ENCODE results near the gene RNPC3. TPM values are rescaled to one million over a fixed set of nuclear protein-coding genes. Genes with fewer than 3 reads are reported as not detected.

The RNPC3 gene
- total RNA-seq (10 to 100 TPM in 8 of 9 donors, 1 to 10 TPM in 1; 9.5 to 30.9 (median 16.9) TPM), polyA plus RNA-seq (10 to 100 TPM in 1 of 2 donors, 1 to 10 TPM in 1; 8.6 to 12.4 TPM)
- long read RNA-seq, donor 1, partial matches to known transcripts = 7 of 18 reads
- long read RNA-seq, donor 1, other reads (novel, unspliced or antisense) = 11 of 18 reads
- long read RNA-seq, donor 2, partial matches to known transcripts = 8 of 17 reads
- long read RNA-seq, donor 2, other reads (novel, unspliced or antisense) = 8 of 17 reads
- long read RNA-seq, donor 3, partial matches to known transcripts = 2 of 8 reads
- long read RNA-seq, donor 3, other reads (novel, unspliced or antisense) = 6 of 8 reads

GRCh38 chr1:103525607-103526507, at the start of gene RNPC3:
RNPC3 (plus strand) TSS chr1:103525699; CDS start chr1:103526071, 372 bp downstream.
- peaks cover 0 to 29% (median 9%) of the 10 kb centered on the region in 9 donors for H3K36me3 ChIP-seq

GRCh38 chr1:103477101-103477500, 48.4 kb upstream of the RNPC3 start:
- Histone ChIP-seq H3K36me3 (no peaks in the 10 kb centered on the region), H3K27ac (no peak overlapping the region), H3K27me3 (no peaks in the 10 kb centered on the region), H3K4me1 (no peaks in the 10 kb centered on the region), H3K9me3 (no peaks in the 10 kb centered on the region), H3K4me3 (no peak overlapping the region)
- no peak for DNase-seq
- no peak for ATAC-seq
- intact Hi-C loops (cut with DNase I) = no loop called here
- TF ChIP-seq POLR2A (IDR thresholded peaks at IDR 0.05) (no peak), CTCF (IDR thresholded peaks at IDR 0.05) (no peak)

More at GRCh38 chr1:103525607-103526507, at the start of gene RNPC3:
- peak; percentile 89 to 94 (median 92) for ATAC-seq
- H3K9me3 ChIP-seq = no peaks in the 10 kb centered on the region
- H3K4me3 ChIP-seq = peak within 1 kb of the TSS; percentile 60 to 96 (median 84)
- intact Hi-C loops (cut with DNase I) = no loop called here
- WGBS, 4 donors = 0 to 1% (median 1%) methylated on average over 43 to 61 of the region's 62 CpGs
- H3K27ac ChIP-seq = peak within 1 kb of the TSS; percentile 90 to 99 (median 96)
- peak; percentile 88 to 95 (median 90) for DNase-seq
- no peaks in the 10 kb centered on the region for H3K27me3 ChIP-seq
- H3K4me1 ChIP-seq = peaks cover 0 to 51% (median 28%) of the 10 kb centered on the region in 12 donors
- TF ChIP-seq CTCF (IDR thresholded peaks at IDR 0.05) = peak in 1 of 12 donors; percentile 14
- TF ChIP-seq POLR2A (IDR thresholded peaks at IDR 0.05) = peak in 1 of 2 donors; percentile 49

- Histone ChIP-seq H3K27me3 (no peaks in the 10 kb centered on the region), H3K4me3 (no peak overlapping the region), H3K36me3 (no peaks in the 10 kb centered on the region), H3K4me1 (no peaks in the 10 kb centered on the region), H3K27ac (no peak overlapping the region), H3K9me3 (peaks cover 0 to 3% (median 0%) of the 10 kb centered on the region in 12 donors)
- ATAC-seq (no peak), DNase-seq (no peak)
- no peak for TF ChIP-seq POLR2A (IDR thresholded peaks at IDR 0.05)
- TF ChIP-seq CTCF (IDR thresholded peaks at IDR 0.05) = no peak
- intact Hi-C loops (cut with DNase I) = no loop called here
Measured at GRCh38 chr1:103489935-103490334, 35.6 kb upstream of the RNPC3 start.

GRCh38 chr1:103492003-103492625, 33.4 kb upstream of the RNPC3 start:
- ATAC-seq (no peak), DNase-seq (no peak)
- Histone ChIP-seq H3K36me3 (no peaks in the 10 kb centered on the region), H3K27ac (no peak overlapping the region), H3K9me3 (no peaks in the 10 kb centered on the region), H3K4me1 (no peaks in the 10 kb centered on the region), H3K27me3 (no peaks in the 10 kb centered on the region), H3K4me3 (no peak overlapping the region)
- no peak for TF ChIP-seq CTCF (IDR thresholded peaks at IDR 0.05)
- TF ChIP-seq POLR2A (IDR thresholded peaks at IDR 0.05) = no peak
- intact Hi-C loops (cut with DNase I) = no loop called here
- 85 to 94% (median 90%) methylated on average over 1 of the region's 1 CpG for WGBS, 4 donors

Data from heart left ventricle (tissue), 16 donors.